ENCODE measurements around the gene RANBP17.

GRCh38 chr5:171162596-171162995 is 300.8 kb downstream of the RANBP17 start:
- TF ChIP-seq CTCF (IDR thresholded peaks at IDR 0.05) (no peak), POLR2A (IDR thresholded peaks at IDR 0.05) (no peak)
